Transverse colon (tissue), 4 donors: ENCODE measurements around the gene MAMDC4. TPM values are rescaled to one million over a fixed set of nuclear protein-coding genes. Genes with fewer than 3 reads are reported as not detected.
"Not testable (repeated sequence)": the region's sequence is repeated elsewhere in the genome, so short reads cannot be mapped to it uniquely, and the experiment has no call there.

Experiments
- DNase-seq: peaks from one replicate; pipeline ENCODE4 v3.0.0-alpha.2; 2019
- H3K27ac ChIP-seq, 4 donors: fragments of 200-600 bp; sonication (generic); 2 replicates each; pipeline ENCODE4 v1.5.1; 2016 to 2018; ENCODE audit warnings: inconsistent platforms in 4 of 4
- H3K27me3 ChIP-seq: fragments of 200-600 bp; sonication (generic); 2 replicates; pipeline ENCODE4 v1.5.1; 2017; ENCODE audit warnings: inconsistent platforms
- H3K36me3 ChIP-seq, 4 donors: fragments of 200-600 bp; sonication (generic); 2 replicates each; pipeline ENCODE4 v1.5.1; 2017 to 2019; ENCODE audit warnings: inconsistent platforms in 4 of 4
- H3K4me1 ChIP-seq, 4 donors: fragments of 200-600 bp; sonication (generic); 2 replicates each; pipeline ENCODE4 v1.5.1; 2017 to 2020; ENCODE audit warnings: inconsistent platforms in 4 of 4
- H3K4me3 ChIP-seq, 4 donors: fragments of 200-600 bp; sonication (generic); 1 replicate in 1 of 4; 2 replicates in 3 of 4; pipeline versions ENCODE4 v1.5.1 to v1.6.1; 2017 to 2019; ENCODE audit warnings: inconsistent platforms in 4 of 4
- H3K9me3 ChIP-seq, 2 donors: fragments of 200-600 bp; sonication (generic); 2 replicates each; pipeline ENCODE4 v1.5.1; 2017 to 2019; ENCODE audit warnings: inconsistent platforms in 2 of 2
- EP300 ChIP-seq: sonication (generic); formaldehyde crosslinking; IDR thresholded peaks from one replicate; pipeline ENCODE4 v1.6.1; 2017; ENCODE audit warnings: antibody characterized with exemption, low read depth
- POLR2A ChIP-seq: fragments of 450-650 bp; IDR thresholded peaks from one replicate; pipeline ENCODE4 v1.6.1; 2016; ENCODE audit warnings: antibody characterized with exemption, mild to moderate bottlenecking, moderate library complexity
- POLR2AphosphoS5 ChIP-seq, 3 donors: sonication (generic); formaldehyde crosslinking; IDR thresholded peaks; one replicate each; pipeline ENCODE4 v1.6.1; 2016; ENCODE audit warnings: antibody characterized with exemption in 3 of 3
- WGBS, 2 donors: methylation state at CpG; one replicate each; pipeline ENCODE4 v1.1.5; 2018; ENCODE audit warnings: low coverage in 1 of 2; 5-methylcytosine and 5-hydroxymethylcytosine counted together
- in situ Hi-C, 4 donors: fragments of 200-750 bp; cut with MboI; loops; one replicate each; pipeline versions ENCODE4 v1.15.0 to v1.15.1; 2017; ENCODE audit warnings: low sequenced_read_pairs in 3 of 4, low pct_ligation_motif_present in 1 of 4, low pct_unique_long_range_greater_than_20kb in 1 of 4
- intact Hi-C: fragments of 100-400 bp; cut with DNase I; formaldehyde crosslinking; loops from one replicate; pipeline ENCODE4 v1.15.1; 2023; ENCODE audit warnings: low total_unique reads
- total RNA-seq, 4 donors: library from RNA; depleted of rRNA; stranded (reverse); fragments of >200 nt; gene quantifications; one replicate each; pipeline ENCODE4 v1.1.0, GENCODE V29; 2016
- TF ChIP-seq, protein P1 (sequence below), 5 experiments: fragments of 200-600 bp in 3 of 5; fragments of 450-650 bp in 2 of 5; sonication (generic) in 3 of 5; IDR thresholded peaks; 1 replicate in 2 of 5; 2 replicates in 3 of 5; pipeline ENCODE4 v1.5.1; 2016 to 2017; ENCODE audit warnings: antibody characterized with exemption in 5 of 5, inconsistent platforms in 3 of 5, mild to moderate bottlenecking in 2 of 5, moderate library complexity in 1 of 5

MAMDC4 gene
- total RNA-seq, 4 donors from 2014 or later, result 11.4 to 52.5 (median 23.2) TPM

DNA sequence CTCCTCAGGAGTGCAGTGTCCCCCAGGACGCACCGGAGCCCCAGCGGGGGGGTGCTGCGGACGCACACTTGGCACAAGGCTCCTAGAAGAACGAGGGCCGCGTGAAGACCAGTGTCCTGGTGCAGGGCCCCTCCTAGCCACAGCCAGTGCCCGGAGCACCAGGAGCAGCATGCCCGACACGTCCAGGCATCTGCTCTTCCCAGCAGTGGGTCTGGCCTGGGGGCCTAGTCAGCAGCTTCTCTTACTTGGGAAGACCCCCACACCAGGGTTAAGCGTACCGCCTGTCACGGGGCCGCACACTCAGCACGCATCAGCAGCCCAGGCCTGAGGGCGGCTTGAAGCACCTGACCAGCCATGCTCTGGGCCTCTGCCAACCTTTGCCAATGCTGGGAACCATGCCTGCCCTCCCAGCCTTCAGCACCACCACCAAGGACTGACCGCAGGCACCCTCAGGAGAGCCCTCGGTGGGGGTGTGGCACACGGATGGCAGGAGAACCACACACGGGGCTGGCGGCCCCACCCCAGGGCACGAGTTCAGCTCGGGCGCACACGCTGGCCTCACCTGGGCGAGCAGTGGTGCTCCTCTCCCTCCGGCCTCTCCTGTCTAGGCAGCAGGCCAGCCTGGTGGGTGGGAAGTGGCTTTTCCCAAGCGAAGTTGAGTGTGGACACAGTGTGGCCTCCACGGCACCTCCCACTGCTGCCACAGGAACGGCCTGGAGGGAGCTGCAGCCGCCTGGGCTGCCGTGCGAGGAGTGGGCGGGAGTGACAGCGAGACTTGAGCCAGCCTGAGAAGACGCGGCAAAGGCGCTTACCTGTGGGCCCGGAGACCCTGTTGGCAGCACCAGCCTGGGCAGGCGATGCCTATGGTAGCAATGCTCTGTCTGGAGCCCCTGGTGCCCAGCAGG is 21.9 kb upstream of the MAMDC4 start:
- Histone ChIP-seq H3K4me3 (no peak overlapping the region), H3K27ac (no peak overlapping the region), H3K4me1 (no peaks in the 10 kb centered on the region), H3K27me3 (no peaks in the 10 kb centered on the region), H3K9me3 (no peaks in the 10 kb centered on the region), H3K36me3 (peaks cover 0 to 27% (median 13%) of the 10 kb centered on the region in 4 donors)
- in situ Hi-C loops, result no loop called here
- intact Hi-C loops, result no loop called here
- 90% methylated on average over 37 of the region's 41 CpGs; no CpG with 5 or more reads in 1 of the 2 donors for WGBS, 2 donors
- no peak for DNase-seq
- no peak for TF ChIP-seq POLR2A

DNA sequence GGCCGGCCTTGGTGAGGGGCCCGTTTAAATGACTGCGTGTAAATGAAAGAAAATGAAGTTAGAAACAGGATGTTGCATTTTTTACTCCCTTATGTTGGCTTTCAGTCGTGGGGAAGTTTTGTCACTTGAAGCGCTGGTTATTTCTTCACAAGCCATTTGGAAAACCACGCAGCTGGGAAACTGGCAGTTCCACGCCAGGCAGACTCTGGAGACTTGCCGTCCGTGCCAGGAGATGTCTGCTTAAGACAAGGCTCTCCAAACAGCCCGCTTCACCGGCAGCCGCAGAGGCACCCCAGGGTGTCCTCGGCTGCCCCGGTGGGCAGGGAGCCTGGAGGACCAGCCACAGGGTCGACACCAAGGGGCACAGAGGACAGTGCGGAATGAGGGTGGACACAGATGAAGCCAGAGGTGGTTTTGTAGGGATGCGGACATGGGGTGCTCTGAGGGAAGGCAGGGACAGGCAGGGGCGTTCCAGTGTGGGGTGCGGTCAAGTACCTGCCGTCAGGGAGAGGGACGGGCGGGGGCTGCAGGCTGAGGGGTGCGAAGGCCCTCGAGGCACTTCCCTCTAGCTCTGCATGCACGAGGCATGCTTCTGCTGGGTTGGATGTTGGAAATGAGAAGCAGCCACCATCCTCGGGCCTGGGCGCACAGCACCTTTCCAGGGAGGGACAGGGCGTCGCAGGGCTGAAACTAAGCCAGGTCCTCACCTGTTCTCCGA is 21.0 kb upstream of the MAMDC4 start:
- TF ChIP-seq POLR2A, result no peak
- TF ChIP-seq, protein P1, sequence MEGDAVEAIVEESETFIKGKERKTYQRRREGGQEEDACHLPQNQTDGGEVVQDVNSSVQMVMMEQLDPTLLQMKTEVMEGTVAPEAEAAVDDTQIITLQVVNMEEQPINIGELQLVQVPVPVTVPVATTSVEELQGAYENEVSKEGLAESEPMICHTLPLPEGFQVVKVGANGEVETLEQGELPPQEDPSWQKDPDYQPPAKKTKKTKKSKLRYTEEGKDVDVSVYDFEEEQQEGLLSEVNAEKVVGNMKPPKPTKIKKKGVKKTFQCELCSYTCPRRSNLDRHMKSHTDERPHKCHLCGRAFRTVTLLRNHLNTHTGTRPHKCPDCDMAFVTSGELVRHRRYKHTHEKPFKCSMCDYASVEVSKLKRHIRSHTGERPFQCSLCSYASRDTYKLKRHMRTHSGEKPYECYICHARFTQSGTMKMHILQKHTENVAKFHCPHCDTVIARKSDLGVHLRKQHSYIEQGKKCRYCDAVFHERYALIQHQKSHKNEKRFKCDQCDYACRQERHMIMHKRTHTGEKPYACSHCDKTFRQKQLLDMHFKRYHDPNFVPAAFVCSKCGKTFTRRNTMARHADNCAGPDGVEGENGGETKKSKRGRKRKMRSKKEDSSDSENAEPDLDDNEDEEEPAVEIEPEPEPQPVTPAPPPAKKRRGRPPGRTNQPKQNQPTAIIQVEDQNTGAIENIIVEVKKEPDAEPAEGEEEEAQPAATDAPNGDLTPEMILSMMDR (IDR thresholded peaks at IDR 0.05), result no peak
- TF ChIP-seq EP300, result no peak
- no peak for TF ChIP-seq POLR2AphosphoS5 (IDR thresholded peaks at IDR 0.05)
- H3K36me3 ChIP-seq, result peaks cover 0 to 20% (median 9%) of the 10 kb centered on the region in 4 donors
- in situ Hi-C loops, result no loop called here

DNA sequence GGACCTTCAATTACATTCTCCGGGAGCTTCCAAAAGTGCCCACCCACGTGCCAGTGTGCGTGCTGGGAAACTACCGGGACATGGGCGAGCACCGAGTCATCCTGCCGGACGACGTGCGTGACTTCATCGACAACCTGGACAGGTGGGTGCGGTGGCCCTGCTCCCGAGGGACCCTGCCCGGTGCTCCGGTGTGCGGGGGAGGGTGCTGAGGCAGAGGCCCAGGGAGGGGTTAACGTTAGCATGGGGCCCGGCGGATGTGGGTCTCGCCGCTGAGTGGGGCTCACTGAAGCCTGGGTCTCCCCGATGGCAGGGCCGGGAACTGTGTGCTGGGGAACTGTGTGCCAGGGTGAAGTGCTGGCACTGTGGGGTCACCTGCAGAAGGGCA is 20.4 kb upstream of the MAMDC4 start:
- intact Hi-C loops, result no loop called here
- 95% methylated on average over 23 of the region's 23 CpGs; no CpG with 5 or more reads in 1 of the 2 donors for WGBS, 2 donors
- TF ChIP-seq POLR2A (no peak), EP300 (no peak), POLR2AphosphoS5 (IDR thresholded peaks at IDR 0.05) (no peak)
- TF ChIP-seq, protein P1 (IDR thresholded peaks at IDR 0.05), result no peak
- Histone ChIP-seq H3K4me3 (no peak overlapping the region), H3K4me1 (no peaks in the 10 kb centered on the region), H3K36me3 (peaks cover 0 to 16% (median 8%) of the 10 kb centered on the region in 4 donors), H3K9me3 (no peaks in the 10 kb centered on the region), H3K27ac (no peak overlapping the region), H3K27me3 (no peaks in the 10 kb centered on the region)
- DNase-seq, result no peak
- in situ Hi-C loops, result no loop called here

More for the DNA sequence above, 21.0 kb upstream of the MAMDC4 start:
- intact Hi-C loops, result no loop called here
- no peaks in the 10 kb centered on the region for H3K4me1 ChIP-seq
- DNase-seq, result no peak
- H3K27ac ChIP-seq, result no peak overlapping the region
- H3K27me3 ChIP-seq, result no peaks in the 10 kb centered on the region
- H3K9me3 ChIP-seq, result no peaks in the 10 kb centered on the region
- H3K4me3 ChIP-seq, result no peak overlapping the region
- 78 to 93% methylated on average over 3 to 30 of the region's 30 CpGs for WGBS, 2 donors

DNA sequence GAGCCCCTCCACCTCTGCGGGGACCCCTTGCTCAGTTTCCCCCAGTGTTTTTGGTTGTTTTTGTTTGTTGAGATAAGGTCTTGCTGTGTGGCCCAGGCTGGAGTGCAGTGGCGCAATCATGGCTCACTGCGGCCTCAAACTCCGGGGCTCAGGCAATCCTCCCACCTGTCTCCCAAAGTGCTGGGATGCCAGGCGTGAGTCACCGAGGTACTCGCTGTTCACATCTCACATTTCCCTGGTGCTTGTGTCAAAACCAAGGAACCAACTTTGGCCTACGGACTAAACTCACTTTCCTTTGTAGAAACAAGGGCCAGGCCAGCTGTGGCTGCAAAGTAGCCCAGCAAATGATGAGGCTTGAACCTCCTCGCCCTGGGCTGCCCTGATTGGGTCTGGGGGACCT is 19.6 kb upstream of the MAMDC4 start:
- Histone ChIP-seq H3K36me3 (peaks cover 0 to 16% (median 8%) of the 10 kb centered on the region in 4 donors), H3K4me3 (no peak overlapping the region), H3K27me3 (no peaks in the 10 kb centered on the region), H3K27ac (no peak overlapping the region), H3K4me1 (no peaks in the 10 kb centered on the region), H3K9me3 (no peaks in the 10 kb centered on the region)
- TF ChIP-seq POLR2A (no peak), EP300 (no peak), POLR2AphosphoS5 (IDR thresholded peaks at IDR 0.05) (no peak)
- TF ChIP-seq, protein P1 (IDR thresholded peaks at IDR 0.05), result no peak
- in situ Hi-C loops, result no loop called here
- 89% methylated on average over 9 of the region's 9 CpGs; no CpG with 5 or more reads in 1 of the 2 donors for WGBS, 2 donors
- intact Hi-C loops, result no loop called here
- DNase-seq, result no peak

DNA sequence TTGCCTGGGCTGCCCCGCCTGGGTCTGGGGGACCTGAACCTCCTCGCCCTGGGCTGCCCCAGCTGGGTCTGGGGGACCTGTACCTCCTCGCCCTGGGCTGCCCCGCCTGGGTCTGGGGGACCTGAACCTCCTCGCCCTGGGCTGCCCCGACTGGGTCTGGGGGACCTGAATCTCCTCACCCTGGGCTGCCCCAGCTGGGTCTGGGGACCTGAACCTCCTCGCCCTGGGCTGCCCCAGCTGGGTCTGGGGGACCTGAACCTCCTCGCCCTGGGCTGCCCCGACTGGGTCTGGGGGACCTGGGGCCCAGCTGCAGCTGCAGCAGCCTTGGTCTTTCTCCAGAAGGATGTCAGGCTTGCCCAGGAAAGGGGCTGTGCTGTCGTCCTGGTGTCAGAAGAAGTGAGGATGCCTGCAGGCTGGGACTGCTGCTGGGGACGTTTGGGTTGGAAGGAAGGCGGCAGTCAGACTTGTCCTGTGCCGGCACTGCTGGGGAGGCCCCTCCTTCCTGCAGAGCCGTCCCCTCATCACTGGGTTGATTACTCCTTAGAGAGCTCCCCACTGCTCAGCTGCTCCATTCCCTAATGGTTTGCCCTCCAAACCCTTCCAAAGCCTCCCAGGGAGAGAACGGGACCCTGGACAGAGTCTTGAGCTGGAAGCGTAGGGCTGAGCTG is 18.6 kb upstream of the MAMDC4 start:
- H3K27me3 ChIP-seq, H3K27ac ChIP-seq, H3K9me3 ChIP-seq, in situ Hi-C loops, H3K4me3 ChIP-seq, H3K4me1 ChIP-seq, DNase-seq, intact Hi-C loops: not testable (repeated sequence)
- H3K36me3 ChIP-seq, result peaks cover 0 to 16% (median 6%) of the 10 kb centered on the region in 4 donors
- WGBS, 2 donors, result 87% methylated on average over 16 of the region's 16 CpGs; no CpG with 5 or more reads in 1 of the 2 donors
